NAMALWA (cell line): ENCODE results near the gene KCNMA1.

ENCODE experiments used
- DNase-seq: peaks from one replicate; pipeline ENCODE4 v3.0.0-alpha.2; 2015; ENCODE audit warnings: low spot score

KCNMA1 gene

DNA sequence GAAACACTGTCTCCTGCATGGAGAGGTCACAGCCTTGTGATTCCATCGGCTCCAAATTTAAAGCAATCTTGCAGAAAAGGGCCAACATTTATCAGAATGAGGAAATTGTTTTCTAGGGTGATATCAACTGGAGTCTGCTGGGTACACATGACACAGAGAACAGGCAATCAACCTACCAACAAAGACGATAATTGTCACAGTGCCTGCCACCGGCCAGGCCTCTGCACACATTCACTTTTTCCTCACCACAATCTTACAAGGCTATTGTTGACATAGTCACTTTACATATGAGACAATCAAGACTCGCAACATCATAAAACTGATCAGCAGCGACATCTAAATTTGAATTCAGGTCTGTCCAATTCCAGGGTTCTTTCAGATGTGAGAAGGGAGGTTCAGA is 189.4 kb downstream of the KCNMA1 start:
- no peak for DNase-seq

DNA sequence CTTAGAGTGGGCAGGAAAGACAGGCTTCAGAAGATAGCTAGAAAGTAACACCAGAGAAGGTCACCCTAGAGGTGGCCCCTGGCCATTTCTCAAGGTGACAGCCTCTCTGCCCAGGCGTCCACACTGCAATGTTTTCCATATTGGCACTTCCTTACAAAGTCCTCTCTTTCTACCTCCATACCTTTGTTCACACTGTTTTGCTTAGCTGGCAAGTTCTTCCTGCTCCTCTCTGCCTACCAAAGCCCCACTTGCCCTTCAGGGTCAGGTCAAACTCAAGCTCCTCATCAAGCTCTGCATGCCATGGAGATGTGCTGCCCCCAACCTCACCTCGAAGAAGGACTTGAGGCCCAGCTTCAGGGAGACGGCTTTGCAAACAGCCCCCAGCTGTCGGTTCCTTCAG is 190.9 kb downstream of the KCNMA1 start:
- DNase-seq, result no peak

DNA sequence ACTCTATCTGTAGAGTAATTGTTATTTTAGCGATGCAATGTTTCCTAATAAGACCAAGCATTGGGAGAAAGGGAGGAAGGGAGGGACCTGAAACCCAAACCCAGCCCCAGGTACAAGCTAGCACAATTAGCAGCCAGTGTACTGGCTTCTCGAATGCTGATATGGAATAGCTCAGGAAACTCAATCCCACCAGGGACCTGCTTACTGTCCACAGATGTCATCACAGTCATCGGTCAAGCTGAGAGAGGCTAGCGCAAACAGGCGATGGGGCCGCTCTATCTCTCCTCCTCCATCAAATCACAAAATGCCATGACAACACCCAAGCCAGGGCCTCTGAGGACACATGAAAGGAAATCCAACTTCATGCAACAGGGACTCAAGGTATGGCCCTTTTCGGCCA is 192.1 kb downstream of the KCNMA1 start:
- no peak for DNase-seq

DNA sequence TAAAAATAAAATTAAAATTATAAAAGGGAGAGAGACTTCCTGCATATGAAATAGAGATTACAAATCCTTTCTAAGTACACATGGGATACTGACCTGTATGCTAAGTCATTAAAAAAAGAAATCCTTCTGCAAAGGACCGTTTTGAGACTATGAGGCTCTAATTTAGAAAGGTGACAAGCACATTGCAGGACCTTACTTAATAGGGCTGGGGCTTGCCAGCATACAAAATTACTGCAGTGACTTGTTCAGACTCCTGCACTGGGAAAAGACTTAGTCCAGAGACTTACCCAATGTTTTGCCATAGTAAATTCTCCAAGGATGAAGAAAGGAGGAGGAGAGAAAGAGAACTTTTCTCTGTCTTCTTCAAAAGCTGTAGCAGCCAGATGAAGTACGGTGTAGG is 193.6 kb downstream of the KCNMA1 start:
- DNase-seq, result no peak

DNA sequence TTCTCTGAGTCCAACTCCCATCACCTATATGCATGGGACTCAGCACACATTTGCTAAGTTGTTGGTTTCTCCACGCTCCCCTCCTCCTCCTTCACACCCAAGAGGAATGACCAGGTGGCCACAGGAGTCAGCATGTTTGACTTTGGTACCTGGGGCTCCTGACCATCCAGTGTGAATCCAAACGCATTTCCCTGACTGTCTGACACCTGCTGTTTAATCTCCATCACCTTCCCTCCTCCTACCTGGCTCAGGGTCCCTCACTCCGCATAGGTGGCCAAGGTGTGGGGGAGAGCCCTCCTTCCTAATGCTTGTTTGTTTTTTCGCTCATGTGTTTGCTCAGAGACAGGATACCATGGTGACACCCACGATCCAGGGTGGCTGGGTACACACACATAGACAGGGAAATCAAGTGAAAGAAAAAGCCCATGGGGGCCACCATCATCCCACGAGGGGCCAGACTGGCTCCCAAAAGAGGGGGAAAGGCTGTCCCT is 194.9 kb downstream of the KCNMA1 start:
- no peak for DNase-seq

DNA sequence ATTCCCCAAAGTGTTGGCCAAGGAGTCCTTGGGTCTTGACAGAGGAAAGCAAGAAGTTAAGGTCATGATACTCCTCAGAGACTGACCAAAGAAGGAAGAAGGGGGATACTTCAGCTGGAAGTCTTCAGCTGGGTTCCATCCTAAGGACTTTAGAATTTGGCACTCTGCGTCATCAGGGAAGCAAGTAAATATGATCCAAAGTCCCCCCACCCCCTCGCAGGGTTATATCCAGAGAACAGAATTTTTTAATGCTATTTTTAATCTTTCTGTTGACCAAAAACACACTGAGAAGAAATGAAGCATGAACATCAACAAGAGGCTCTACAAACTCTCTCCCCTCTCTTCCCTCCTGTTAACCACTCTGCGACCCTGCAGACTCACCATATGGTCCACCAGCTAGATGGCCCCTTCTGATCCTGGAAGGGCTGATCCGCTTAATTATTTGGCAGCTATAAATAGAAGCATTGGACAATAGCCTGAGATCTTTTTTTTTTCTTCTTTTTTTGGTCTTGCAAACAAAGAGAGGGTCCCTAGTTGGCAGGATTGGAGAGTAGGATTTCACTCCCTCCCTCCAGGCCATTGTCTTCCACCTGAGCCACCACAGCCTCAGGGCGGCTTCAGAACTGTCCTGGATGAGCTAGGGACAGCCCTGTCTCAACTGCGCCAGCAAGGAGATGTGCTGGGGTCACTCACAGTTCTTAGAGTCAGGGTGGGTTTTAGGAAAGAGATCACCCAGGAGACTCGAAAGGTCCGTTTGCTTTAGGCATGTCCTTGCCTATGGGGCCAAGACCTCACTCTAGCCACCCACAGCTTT is 196.0 kb downstream of the KCNMA1 start:
- no peak for DNase-seq

DNA sequence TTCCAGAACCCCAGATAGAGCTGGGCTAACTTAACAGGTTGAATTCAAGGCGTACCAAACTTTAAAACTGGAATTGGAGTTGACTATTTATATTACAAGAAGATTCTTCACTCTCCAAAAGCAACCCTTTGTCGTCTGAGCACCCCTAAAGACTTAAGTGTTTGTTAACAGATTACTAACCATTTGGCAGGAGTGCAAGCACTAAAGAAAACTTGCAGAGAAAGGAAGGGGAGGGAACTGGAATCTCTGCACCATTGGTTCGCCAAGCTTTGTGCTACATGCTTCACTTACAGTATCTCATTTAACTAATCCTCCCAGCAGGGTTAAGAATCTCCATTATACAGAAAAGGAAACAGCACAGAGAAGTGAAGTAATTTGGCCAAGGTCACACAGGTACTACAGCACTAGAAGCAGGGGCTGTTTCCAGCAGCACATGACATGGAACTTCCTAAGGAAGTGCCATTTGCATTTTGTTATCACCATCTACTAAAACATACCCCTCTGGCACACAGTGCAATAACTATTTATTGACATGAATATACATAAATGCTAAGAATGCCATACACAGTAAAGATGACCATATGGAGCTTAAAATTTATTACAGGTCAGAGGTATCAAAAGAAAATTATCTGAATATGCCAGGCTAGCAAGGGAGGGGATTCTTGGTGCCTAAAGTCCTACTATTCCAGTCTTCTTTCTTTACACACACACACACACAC is 201.2 kb downstream of the KCNMA1 start:
- DNase-seq, result no peak

DNA sequence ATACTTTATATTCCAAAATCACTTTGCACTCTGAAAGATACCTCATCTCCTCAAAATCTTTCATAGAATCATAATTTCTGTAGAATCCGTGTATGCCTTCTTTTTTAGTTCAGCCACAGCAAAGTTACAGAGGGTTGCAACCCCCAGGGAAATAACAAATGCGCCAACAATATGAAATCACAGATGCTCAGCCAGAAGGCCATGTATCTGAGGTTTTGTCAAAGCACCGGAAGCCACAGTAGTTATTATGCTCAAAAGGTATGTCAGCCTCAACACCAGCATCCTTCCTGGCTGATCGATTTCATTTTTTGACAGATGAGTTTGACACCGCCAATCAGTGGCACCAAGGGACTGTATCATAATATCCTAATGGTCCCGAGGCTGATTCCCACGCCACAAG is 204.1 kb downstream of the KCNMA1 start:
- DNase-seq, result no peak

DNA sequence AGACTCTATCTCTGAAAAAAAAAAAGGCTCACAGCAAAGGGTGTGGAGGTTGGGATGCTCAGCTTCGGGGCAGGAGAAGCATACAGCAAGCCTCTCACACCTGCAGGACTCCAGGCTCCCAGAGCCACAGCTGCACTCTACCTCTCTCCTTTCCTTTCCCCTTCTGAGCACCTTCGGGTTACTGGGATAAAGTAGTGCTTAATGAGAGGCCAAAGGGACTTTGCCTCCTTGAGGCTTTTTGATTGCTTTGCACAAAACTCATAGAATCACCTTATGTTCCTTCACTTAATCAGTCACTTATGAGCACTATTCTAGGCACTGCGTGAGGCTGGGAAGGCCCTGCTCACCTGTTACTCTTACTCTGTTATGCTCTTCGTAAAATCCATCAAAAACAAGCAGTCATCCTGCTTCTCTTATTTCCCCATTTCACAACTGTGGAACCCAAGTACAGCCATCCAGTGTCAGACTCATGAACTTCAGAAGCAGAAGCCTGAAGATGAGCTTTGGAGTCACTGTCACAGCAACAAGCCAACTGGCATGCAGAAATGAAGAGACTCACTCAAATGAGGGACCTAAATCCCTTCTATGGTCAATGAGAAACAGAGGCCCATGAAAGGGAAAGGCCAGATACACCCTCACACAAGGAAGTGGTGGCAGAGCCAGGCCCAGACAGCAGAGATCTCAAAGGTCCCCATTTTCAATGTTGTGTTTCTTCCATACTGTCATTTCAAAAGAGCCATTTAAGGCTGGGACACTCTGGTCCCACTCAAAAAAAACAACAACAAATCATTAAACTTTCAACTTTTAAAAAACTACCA is 205.4 kb downstream of the KCNMA1 start:
- DNase-seq, result no peak

DNA sequence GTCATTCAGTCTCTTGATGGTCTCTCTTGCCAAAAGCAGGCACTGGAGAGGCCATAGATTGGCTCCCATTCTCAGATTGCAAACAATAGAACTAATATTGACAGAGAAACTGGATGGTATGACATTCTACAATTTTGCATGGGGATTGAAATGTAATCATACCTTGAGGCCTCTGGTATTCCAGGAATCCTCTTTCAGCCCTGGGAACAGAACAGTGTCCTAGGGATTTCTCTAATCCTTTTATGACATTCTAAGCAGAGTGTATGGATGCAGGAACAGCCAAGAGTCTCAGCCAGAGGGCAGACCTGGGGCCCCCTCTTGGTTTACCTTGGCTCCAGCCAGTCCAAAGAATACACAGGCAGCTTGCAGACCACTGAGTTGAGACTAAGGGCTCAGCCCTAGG is 206.4 kb downstream of the KCNMA1 start:
- DNase-seq, result no peak

DNA sequence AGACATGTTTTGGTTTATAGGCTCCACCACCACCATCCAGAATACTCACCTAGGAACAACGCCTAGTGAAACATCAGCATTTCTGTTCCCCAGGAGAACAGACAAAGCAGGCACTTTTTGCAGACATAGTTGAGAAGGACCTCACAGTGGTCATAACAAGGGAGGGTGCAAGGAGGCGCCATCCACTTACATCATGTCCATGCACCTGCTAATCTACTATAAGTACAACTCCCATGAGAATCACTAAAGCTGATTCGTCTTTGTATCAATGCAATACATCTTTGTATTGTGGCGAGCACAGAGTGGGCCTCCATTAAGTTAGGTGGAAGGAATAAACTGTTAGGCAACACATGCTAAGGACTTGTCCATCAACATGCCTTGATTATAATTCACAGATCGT is 207.1 kb downstream of the KCNMA1 start:
- DNase-seq, result no peak

DNA sequence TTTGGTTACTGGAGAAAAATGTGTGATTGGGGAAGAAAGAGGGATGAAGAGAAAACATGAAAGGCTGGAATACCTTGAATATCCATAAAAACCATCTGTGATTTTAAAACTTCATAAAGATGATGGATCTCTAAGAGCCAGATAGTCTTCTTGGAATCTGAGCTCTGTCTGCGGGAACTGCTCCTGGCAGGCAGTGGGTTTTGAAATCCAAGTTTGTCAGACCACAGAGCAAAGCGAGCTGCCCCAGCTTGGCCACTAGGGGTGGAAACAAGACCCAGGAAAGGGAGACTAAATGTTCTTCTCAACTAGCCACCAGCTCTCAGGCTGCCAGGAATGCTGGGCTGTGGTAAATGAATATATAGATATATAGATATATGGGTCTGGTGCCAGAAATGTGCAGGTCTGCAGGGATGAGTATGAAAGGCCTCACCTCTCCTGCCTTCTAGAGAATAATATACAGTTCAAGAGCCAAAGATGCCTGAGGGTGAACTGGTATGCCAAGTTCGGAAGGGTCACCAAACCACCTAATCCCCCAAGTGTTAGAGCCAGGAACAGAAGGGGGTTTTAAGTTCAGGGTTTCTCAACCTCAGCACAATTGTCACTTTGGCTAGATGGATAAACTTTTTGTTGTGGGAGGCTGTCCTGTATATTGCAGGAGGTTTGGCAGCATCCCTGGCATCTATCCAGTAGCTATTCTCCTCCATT is 208.8 kb downstream of the KCNMA1 start:
- DNase-seq, result peak; percentile 8

DNA sequence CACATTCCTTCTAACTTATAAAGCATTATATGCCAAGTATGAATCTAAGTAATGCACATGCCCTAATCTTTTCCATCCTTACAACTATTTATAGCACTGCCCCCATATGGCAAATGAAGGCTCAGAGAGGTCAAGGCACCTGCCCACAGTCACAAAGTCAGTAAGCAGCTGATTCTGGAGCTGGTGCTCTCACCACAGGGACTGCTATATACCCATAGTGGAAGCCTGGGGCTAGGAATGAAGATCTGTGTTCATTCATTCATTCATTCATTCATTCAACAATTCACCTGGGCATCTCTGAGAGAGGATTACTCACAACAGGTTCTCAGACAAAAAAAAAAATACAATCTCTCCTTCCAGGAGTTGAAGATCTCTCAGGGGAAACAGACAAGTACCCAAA is 213.4 kb downstream of the KCNMA1 start:
- DNase-seq, result no peak

DNA sequence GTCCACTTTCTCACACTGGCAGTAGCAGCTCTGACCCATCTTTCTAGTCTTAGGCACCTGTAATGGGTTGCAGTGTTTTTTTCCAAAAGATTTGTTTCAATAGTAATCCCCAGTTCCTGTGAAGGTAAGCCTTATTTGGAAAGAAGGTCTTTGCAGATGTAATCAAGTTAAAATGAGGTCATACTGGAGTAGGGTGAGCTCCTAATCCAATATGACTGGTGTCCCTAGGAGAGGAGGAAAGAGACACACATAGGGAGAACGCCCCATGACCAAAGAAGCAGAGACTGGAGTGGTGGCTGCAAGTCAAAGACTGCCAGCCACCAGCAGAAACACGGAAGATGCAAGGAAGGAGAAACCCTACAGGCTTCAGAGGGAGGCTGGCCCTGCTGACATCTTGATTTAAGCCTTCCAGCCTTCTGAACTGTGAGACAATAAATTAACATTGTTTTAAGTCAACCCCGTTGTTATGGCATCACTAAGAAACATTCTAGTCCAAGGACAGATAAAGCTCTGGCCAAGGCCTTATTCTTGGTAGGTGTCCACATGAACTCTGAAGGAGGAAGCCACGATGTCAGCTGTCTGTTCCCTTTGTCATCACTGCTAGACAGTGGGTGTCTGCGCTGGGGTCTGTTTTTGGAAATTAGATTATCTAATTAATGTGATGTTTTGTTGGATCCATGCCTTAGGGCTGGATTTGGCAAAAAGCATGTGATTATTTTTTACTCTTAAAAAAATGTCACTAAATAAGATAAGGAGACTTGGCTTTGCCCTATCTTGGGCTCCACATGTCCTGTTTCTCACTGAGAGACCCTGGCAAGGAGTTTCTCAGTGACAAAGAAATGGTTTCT is 214.9 kb downstream of the KCNMA1 start:
- DNase-seq, result no peak

DNA sequence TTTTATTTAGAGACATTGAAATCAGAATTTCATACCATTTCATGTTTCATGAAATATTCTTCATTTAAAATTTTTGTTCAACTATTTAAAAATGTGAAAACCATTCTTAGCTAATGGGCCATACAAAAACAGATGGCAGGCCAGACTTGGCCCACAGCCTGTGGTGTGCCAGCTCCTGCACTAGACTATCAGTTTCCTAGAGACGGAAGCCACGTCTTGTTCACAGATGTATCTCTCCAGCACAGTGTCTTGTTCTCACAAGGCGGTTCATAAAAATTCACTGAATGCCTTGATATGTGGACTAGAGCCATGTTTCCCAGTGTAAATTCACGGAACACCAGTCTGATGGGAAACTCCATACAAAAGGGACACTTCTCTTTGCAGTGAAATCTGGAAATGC is 216.0 kb downstream of the KCNMA1 start:
- DNase-seq, result no peak

DNA sequence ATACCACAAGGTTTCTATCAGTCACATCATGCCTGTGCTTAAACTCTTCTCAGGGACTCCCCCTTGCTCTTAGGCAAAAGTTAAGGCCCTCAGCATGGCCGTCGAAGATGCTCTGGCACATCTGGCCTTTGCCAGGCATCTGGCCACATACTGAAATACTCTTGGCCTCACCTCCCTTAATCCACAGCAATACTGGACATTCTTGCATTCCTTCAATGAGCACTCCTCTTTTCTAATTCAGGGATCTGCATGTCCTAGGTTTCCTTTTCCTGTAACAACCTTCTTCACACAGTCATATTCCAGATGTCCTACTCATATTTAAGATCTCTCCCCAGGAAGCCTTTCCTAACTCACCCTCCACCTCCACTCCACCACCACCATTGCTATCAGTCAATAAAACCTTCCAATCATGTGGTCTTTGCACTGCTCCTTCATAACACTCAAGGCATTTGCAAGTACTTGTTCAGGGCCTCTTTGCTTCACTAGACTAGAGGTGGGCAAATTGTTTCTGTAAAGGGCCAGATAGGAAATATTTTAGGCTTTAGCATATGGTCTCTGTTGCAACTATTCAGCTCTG is 216.6 kb downstream of the KCNMA1 start:
- DNase-seq, result no peak

DNA sequence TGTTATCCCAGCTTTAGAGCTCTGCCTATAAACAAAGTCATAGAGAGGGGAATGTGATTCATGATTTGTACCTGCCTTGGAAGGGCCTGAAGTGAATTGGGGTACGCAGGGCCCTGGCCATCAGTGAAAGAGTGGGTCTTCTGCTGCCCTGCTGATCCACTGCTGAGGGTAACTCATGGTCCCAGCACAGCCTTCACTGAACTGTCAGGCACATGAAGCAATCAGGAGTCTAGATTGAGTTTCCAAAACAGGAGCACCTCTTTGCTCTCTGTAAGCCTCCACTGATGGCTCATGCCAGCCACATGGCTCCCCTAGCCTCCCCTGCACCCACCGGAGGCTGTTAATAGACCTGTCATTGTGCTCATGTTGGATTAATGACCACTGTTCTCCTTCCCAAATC is 217.6 kb downstream of the KCNMA1 start:
- no peak for DNase-seq

DNA sequence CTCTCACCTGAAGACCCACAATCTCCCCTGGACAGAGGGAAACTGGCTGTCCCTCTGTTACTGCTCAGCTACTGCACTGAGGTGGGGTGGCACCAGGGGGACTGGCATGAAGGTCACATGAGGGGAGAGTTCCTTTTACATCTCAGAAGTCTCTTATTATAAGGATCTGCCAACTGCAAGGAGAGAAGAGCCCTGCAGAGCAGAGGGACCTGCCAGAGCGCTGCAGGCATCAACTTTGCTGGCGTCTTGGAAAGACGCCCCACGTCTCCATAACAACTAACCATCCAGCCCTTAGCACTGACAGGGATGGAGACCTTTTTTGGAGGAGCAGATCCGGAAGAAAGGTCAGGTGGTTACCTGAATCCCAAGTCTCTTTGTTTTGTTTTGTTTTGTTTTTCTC is 218.6 kb downstream of the KCNMA1 start:
- no peak for DNase-seq

DNA sequence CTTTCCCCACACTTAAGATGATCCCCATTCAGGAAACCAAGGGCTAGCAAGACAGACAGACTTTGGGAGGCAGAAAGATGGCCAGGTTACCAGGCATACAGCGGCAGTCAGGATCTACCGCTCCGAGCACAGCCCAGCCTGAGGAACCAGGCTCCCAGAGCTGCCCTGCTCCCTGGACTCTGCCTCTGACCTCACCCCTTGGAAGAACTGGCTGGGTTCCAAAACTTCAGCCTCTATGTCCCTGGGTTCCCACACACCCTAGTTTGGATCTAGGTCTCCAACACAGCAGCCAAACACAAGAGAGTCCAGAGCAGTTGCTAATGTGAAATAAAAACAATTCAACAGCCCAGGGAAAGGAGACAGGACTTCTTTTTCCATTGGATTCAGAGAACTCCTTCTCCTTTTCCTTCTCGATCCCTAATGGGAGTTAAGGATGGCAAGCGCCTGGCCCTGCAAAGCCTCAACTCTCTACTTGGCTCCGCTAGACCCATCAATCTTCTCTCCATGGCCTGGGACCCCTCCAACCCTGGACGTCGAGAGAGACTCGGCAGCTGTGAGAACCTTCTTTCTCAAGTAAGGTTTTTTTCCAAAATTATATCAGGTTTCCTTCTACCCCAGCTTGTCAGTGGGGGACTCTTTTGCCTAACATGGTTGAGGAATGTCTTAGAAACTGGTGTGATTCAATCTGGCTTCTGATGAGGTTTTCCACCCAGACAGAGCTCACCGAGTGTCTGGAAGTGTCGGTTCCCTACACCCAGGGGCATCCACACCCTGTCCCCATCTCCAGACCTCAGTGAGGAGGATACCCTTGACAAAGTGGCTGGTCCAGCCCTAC is 219.6 kb downstream of the KCNMA1 start:
- DNase-seq, result no peak

DNA sequence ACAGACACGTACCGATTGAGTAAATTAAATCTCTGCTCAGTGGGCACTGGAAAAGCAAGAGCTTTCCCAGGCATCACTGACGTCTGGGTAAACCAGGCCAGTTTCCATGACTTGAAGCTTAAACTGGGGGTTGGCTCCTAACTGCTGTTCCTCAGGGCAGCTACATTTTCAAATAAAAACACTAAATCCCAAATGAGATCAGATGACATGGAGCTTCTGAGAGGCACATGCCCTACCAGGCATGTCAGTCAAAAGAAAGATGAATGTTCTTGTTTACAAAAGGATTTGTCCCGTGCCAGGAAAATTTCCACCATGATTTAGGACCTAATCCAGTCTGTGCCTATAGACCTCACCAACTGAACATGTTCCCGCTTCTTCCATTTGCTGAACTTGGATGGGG is 220.2 kb downstream of the KCNMA1 start:
- no peak for DNase-seq
